HG03095 (cell line): ENCODE data around the gene MEF2B.

Source experiments
- ATAC-seq: cut with Tn5 transposase; IDR thresholded peaks from one replicate; pipeline ENCODE4 v1.9.1; 2021; ENCODE audit warnings: moderate library complexity; ENCODE audit not compliant: unreplicated experiment

MEF2B gene

DNA sequence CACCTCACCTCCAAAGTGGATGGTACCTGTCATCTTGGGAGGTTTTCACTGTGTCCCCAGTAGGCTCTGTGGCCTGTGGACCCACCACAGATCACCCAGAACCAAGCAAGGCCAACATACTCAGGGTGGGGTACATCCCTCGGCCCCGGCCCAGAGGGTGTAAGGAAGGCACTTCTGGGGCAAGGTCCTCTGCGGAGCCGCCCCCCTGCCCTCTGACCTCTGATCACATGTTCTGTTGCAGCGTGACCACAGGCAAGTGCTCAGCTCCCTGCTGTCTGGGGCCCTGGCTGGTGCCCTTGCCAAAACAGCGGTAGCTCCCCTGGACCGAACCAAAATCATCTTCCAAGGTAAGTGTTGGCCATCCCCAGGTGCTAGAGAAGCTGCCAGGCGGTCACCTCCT lies 68.5 kb downstream of the MEF2B start:
- no peak for ATAC-seq

DNA sequence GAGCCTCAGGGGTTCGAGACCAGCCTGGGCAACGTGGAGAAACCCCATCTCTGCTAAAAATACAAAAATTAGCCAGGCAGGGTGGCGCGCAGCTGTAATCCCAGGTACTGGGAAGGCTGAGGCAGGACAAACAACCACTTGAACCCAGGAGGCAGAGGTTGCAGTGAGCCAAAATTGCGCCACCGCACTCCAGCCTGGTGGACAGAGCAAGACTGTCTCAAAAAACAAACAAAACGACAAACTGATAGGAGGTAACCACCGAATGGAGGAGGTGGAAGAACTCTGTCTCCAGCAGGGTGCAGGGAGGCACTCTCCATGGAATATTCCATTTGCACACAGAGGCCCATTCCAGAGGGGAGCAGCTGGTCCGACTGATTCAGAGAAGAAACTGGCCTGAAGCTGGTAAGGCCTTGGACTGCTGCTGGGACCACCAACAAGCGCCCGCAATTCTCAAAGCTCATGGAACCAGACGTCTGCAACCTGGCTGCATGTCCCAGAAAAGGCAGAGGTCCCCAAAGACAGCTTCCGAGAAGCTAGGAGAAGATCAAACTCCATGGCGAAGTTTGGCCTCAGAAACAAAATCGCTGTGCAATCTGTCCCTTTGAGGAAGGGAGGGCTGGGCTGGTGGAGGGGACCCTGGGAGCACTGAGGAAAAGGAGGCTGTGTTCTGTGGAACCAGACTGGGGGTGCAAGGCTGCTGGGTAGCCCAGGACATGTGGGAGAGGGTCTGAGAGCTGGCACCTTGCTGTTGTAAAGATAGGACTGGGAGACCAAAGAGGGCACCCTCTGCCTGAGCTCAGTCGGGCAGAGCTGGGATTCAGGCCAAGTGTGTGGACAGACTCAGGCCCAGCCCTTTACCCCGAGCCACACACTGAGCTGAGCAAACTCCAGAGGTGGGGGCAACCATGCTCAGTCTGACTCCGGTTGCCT lies 71.1 kb downstream of the MEF2B start:
- ATAC-seq, result no peak

DNA sequence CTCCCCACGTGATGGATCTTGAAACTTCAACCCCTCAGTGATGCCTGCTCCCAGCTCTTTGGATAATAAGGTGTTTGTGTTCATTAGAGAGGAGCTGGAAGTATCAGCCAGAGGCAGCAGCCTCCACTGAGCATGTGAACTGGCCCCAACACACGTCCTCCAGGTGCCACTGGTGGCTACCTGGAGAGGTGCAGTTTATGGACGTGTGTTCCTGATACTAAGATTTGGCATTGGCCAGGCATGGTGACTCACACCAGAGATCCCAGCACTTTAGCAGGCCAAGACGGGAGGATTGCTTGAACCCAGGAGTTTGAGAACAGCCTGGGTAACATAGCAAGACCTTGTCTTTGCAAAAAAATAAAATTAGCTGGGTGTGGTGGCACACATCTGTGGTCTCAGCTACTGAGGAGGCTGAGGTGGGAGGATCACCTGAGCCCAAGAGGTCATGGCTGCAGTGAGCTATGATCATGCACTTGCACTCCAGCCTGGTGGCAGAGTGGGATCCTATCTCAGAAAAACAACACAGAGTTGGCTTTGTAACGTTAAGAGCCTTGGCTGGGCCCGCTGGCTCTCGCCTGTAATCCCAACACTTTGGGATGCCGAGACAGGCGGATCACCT lies 71.9 kb downstream of the MEF2B start:
- ATAC-seq, result no peak

DNA sequence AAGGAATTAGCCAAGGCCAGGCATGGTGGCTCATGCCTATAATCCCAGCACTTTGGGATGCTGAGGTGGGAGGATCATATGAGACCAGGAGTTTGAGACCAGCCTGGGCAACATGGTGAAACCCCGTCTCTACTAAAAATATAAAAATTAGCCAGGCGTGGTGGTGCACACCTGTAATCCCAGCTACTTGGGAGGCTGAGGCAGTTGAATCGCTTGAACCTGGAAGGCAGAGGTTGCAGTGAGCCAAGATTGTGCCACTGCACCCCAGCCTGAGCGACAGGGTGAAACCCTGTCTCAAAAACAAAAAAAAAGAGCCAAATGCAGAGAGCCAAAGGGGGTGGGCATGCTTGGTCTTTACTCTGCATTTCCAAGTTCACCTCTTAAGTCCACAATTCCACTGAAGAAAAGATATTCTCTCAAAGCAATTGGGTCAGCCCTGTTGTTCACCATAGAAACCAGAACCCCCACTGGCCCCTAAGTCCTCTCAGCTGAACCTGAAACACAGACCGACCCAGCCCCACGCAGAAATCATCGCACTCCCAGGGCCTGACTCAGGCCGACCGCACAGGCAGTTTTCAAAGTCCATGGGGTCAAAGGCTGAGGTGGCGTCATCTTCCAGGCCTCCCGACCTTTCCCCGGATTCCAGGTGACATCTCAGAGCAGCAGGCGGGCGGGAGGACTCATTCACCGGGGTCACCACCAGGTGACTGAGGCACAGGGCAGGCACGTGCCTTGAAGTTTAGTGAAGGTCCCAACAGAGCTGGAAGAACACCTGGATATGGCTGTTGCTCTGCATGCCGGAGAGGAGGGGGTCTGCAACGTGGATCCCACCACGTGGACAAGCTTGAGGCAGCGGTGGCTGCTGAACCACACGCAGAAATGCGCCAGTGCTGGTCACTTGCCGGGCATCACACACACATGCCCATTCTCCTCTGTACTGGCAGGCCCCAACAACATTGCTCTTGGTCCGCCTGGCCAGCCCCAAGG lies 73.1 kb downstream of the MEF2B start:
- ATAC-seq, result no peak

DNA sequence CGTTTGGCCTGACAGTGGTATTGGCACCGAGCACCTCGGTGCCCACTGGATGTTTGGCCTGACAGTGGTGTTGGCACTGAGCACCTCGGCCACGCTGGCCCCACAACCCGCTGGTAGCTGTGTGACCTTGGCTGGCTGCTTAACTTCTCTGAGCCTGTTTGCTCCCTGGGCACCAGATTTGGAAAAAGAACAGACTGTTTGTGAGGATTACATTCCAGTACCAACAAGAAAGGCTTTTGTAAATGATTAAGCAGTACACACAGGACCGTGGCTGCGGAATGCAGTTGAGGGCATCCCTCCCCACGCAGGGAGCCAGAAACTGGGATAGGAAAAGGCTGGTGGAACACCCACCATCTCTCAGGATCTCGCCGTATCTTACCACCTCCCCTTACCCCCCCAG lies 74.4 kb downstream of the MEF2B start:
- ATAC-seq, result no peak
